T47D (cell line): ENCODE results near the gene XPNPEP3.

Experiments
- DNase-seq, 2 experiments: peaks; one replicate each; pipeline versions ENCODE4 v3.0.0 to v3.0.0-alpha.2; 2011 to 2012; ENCODE audit warnings: low read depth in 1 of 2, low spot score in 1 of 2
- JUND ChIP-seq: IDR thresholded peaks from 2 replicates; pipeline ENCODE4 v1.6.1; 2012; ENCODE audit warnings: low read depth
- in situ Hi-C: cut with HindIII; loops from 2 replicates; pipeline ENCODE4 v1.10.0; 2016; ENCODE audit warnings: low sequenced_read_pairs, low pct_unique_long_range_greater_than_20kb

Gene XPNPEP3

GRCh38 chr22:40965936-40966725 is 109.2 kb downstream of the XPNPEP3 start:
- DNase-seq = no peak
- in situ Hi-C loops = no loop called here

DNA sequence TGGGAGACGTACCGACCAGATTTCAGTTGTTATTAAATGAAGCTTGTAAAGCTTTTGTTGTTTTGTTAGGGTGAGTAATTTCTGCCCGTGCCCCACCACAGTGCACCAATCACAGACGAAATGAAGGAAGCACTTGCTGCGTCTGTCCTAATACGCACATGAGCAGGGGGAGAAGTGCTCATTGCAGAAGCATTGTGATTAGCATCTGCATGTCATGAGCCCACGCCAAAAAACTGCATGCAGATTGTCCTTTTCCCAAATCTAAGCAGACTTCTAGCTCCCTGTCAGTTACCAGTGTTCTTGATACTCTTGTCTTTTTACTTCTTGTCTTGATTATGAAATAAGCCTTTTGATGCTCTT is 109.8 kb downstream of the XPNPEP3 start:
- TF ChIP-seq JUND = no peak
- no peak for DNase-seq
- in situ Hi-C loops = no loop called here

More at GRCh38 chr22:40965936-40966725, 109.2 kb downstream of the XPNPEP3 start:
- TF ChIP-seq JUND = no peak

- DNase-seq = no peak
- in situ Hi-C loops = no loop called here
- no peak for TF ChIP-seq JUND
Measured at GRCh38 chr22:40967111-40967760, 110.3 kb downstream of the XPNPEP3 start.

GRCh38 chr22:40972587-40972986 is 115.6 kb downstream of the XPNPEP3 start:
- DNase-seq = no peak
- no peak for TF ChIP-seq JUND
- in situ Hi-C loops = no loop called here

DNA sequence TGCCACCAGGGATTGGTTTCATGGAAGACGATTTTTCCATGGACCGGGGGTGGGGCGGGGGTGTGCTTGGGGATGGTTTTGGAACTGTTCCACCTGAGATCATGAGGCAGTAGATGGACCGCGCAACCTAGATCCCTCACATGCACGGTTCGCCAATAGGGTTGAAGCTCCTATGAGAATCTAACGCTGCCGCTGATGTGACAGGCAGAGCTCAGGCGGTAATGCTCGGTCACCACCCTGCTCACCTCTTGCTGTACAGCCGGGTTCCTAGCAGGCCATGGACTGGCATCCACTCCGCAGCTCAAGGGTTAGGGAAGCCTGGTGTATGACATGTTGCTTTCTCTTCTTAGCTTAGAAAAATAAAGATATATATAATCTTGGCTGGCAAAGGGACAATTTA is 116.2 kb downstream of the XPNPEP3 start:
- no peak for DNase-seq
- in situ Hi-C loops = no loop called here
- TF ChIP-seq JUND = no peak

- no peak for TF ChIP-seq JUND
- in situ Hi-C loops = no loop called here
- DNase-seq = no peak
Measured at GRCh38 chr22:40975366-40975765, 118.4 kb downstream of the XPNPEP3 start.

- DNase-seq = no peak
- TF ChIP-seq JUND = no peak
- in situ Hi-C loops = no loop called here
Measured at GRCh38 chr22:40976866-40977700, 120.1 kb downstream of the XPNPEP3 start.

DNA sequence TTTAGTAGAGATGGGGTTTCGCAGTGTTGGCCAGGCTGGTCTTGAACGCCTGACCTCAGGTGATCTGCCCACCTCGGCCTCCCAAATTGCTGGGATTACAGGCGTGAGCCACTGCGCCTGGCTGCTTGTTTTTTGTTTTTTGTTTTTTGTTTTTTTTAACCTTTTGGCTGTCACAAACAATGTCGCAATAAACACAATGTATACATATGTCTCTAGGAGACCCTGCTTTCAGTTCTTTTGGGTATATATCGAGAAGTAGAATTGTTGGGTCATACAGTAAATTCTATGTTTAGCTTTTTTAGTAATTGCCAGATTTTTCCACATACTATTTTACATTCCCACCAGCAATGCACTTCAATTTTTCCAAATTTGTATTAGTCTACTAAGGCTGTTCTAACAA is 122.2 kb downstream of the XPNPEP3 start:
- in situ Hi-C loops = no loop called here
- no peak for DNase-seq
- TF ChIP-seq JUND = no peak

GRCh38 chr22:40979871-40980270 is 122.9 kb downstream of the XPNPEP3 start:
- DNase-seq = no peak
- in situ Hi-C loops = no loop called here
- TF ChIP-seq JUND = no peak
